B cell (primary cell): ENCODE results near the gene PLAGL2.

Experiments
- CTCF ChIP-seq: fragments of 200-600 bp; IDR thresholded peaks from one replicate; pipeline ENCODE4 v1.8.0; 2022; ENCODE audit warnings: antibody characterized with exemption, mild to moderate bottlenecking
- EZH2 ChIP-seq: IDR thresholded peaks from 2 replicates; pipeline ENCODE4 v1.6.1; 2012; ENCODE audit warnings: borderline replicate concordance, low read depth, mild to moderate bottlenecking, moderate library complexity, low read length; ENCODE audit not compliant: insufficient read depth, poor library complexity, severe bottlenecking

- TF ChIP-seq CTCF (no peak), EZH2 (no peak)
Observed at GRCh38 chr20:32162351-32162750, 45.2 kb downstream of the PLAGL2 start.
